Peyer's patch (tissue), 4 donors: Measurements from ENCODE around the gene RAPGEFL1. TPM values are rescaled to one million over a fixed set of nuclear protein-coding genes. Genes with fewer than 3 reads are reported as not detected.

Source experiments
- DNase-seq, 3 donors: peaks; one replicate each; pipeline ENCODE4 v3.0.0-alpha.2; 2017 to 2019
- H3K27ac ChIP-seq, 4 donors: fragments of 200-600 bp; sonication (generic); one replicate each; pipeline ENCODE4 v1.5.1; 2016 to 2019
- H3K27me3 ChIP-seq, 2 donors: fragments of 200-600 bp; sonication (generic); one replicate each; pipeline ENCODE4 v1.5.1; 2019
- H3K36me3 ChIP-seq, 3 donors: fragments of 200-600 bp; sonication (generic); one replicate each; pipeline ENCODE4 v1.5.1; 2016 to 2019
- H3K4me1 ChIP-seq, 4 donors: fragments of 200-600 bp; sonication (generic); one replicate each; pipeline ENCODE4 v1.5.1; 2016 to 2019
- H3K4me3 ChIP-seq, 4 donors: fragments of 200-600 bp; sonication (generic); 1 replicate in 3 of 4; 2 replicates in 1 of 4; pipeline ENCODE4 v1.5.1; 2016 to 2019; ENCODE audit warnings: mild to moderate bottlenecking in 1 of 4
- H3K9me3 ChIP-seq, 4 donors: fragments of 200-600 bp; sonication (generic); one replicate each; pipeline ENCODE4 v1.5.1; 2016 to 2019; ENCODE audit warnings: mild to moderate bottlenecking in 1 of 4
- POLR2A ChIP-seq, 2 donors: fragments of 450-650 bp; IDR thresholded peaks; one replicate each; pipeline ENCODE4 v1.5.1; 2017; ENCODE audit warnings: antibody characterized with exemption in 2 of 2, mild to moderate bottlenecking in 2 of 2, moderate library complexity in 2 of 2
- total RNA-seq, 4 donors: library from RNA; depleted of rRNA; stranded (reverse); fragments of >200 nt; gene quantifications; one replicate each; pipeline ENCODE4 v1.1.0, GENCODE V29; 2016
- TF ChIP-seq, protein P1 (sequence below), 6 experiments: fragments of 450-650 bp in 4 of 6; fragments of 200-600 bp in 2 of 6; sonication (generic) in 1 of 6; IDR thresholded peaks; one replicate each; pipeline ENCODE4 v1.5.1; 2017 to 2019; ENCODE audit warnings: antibody characterized with exemption in 6 of 6, mild to moderate bottlenecking in 3 of 6, moderate library complexity in 1 of 6

Gene RAPGEFL1
- total RNA-seq, 4 donors from 2014 or later = 56.9 to 317 (median 207) TPM

DNA sequence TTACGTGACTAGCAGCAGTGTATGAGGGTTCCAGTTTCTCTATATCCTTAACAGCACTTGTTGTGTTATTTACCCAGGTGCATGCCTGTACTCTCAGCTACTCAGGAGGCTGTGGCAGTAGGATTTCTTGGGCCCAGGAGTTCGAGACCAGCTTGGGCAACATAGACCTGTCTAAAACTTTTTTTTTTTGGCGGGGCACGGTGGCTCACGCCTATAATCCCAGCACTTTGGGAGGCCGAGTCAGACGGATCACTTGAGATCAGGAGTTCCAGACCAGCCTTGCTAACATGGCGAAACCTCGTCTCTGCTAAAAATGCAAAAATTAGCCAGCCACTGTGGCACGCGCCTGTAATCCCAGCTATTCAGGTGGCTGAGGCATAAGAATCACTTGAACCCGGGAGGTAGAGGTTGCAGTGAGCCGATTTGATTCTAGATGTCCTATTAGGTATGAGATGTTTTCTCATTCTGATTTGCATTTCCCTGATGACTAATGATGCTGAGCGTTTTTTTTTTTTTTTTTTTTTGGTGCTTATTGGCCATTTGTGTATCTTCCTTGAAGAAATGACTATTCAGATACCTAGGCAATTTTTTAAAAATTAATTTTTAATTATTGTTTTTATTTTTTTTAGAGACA is 23.6 kb upstream of the RAPGEFL1 start:
- Histone ChIP-seq H3K4me3 (no peak overlapping the region), H3K27ac (no peak overlapping the region), H3K9me3 (no peaks in the 10 kb centered on the region), H3K27me3 (no peaks in the 10 kb centered on the region), H3K36me3 (peaks cover 0 to 68% (median 0%) of the 10 kb centered on the region in 3 donors), H3K4me1 (peaks cover 0 to 11% (median 0%) of the 10 kb centered on the region in 4 donors)
- no peak for DNase-seq
- no peak for TF ChIP-seq POLR2A (IDR thresholded peaks at IDR 0.05)
- TF ChIP-seq, protein P1, sequence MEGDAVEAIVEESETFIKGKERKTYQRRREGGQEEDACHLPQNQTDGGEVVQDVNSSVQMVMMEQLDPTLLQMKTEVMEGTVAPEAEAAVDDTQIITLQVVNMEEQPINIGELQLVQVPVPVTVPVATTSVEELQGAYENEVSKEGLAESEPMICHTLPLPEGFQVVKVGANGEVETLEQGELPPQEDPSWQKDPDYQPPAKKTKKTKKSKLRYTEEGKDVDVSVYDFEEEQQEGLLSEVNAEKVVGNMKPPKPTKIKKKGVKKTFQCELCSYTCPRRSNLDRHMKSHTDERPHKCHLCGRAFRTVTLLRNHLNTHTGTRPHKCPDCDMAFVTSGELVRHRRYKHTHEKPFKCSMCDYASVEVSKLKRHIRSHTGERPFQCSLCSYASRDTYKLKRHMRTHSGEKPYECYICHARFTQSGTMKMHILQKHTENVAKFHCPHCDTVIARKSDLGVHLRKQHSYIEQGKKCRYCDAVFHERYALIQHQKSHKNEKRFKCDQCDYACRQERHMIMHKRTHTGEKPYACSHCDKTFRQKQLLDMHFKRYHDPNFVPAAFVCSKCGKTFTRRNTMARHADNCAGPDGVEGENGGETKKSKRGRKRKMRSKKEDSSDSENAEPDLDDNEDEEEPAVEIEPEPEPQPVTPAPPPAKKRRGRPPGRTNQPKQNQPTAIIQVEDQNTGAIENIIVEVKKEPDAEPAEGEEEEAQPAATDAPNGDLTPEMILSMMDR (IDR thresholded peaks at IDR 0.05) = no peak

DNA sequence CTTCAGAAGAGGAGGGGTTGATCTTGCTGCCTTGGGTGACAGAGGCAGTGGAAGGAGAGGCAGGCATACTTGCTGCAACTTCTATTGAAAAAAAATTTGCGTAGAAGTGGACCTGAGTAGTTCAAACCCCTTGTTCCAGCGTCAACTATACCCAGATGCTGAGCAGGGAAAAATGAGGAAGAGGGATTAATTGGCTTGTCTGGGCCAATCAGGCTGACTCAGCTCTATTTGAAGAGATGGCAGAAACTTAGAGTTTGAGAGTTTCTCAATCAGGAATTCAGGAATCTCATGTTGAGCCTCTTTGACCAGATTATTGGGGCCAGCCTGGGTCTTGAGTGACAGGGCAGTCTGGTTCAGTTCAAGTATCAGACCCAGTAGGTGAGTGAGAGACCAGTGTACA is 19.3 kb upstream of the RAPGEFL1 start:
- Histone ChIP-seq H3K4me1 (peaks cover 0 to 6% (median 0%) of the 10 kb centered on the region in 4 donors), H3K9me3 (no peaks in the 10 kb centered on the region), H3K4me3 (no peak overlapping the region), H3K27ac (no peak overlapping the region), H3K36me3 (peaks cover 0 to 44% (median 0%) of the 10 kb centered on the region in 3 donors), H3K27me3 (no peaks in the 10 kb centered on the region)
- TF ChIP-seq POLR2A (IDR thresholded peaks at IDR 0.05) = no peak
- TF ChIP-seq, protein P1 (IDR thresholded peaks at IDR 0.05) = no peak
- DNase-seq = no peak

DNA sequence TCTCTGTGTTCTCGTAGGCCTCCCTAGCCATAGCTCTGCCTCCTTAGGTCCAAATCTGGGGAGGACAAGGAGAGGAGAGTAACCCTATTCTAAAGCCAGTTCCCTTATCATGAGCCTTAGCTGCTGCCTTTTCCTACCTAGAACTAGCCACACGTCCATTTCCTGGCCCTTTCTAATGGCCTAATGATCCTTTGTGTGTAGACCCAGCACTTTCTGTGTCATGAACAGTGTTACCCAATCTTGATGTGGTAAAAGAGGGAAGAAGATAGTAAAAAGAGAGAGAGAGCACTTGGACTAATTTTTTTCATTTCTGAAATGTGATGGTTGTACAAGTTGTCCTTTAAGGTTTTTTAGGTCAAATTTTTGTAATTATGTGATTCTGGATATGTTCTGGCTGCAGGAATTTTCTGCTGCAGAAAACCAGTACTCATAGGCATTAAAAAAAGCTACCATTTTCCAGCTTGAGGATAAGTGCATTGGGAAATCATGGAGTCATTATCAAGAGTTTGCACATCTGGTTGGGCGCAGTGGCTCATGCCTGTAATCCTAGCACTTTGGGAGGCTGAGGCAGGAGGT is 18.7 kb upstream of the RAPGEFL1 start:
- TF ChIP-seq, protein P1 (IDR thresholded peaks at IDR 0.05) = no peak
- no peak for TF ChIP-seq POLR2A (IDR thresholded peaks at IDR 0.05)
- H3K27me3 ChIP-seq = no peaks in the 10 kb centered on the region
- DNase-seq = no peak
- H3K36me3 ChIP-seq = peaks cover 0 to 44% (median 0%) of the 10 kb centered on the region in 3 donors
- H3K27ac ChIP-seq = no peak overlapping the region
- H3K4me3 ChIP-seq = no peak overlapping the region
- no peaks in the 10 kb centered on the region for H3K9me3 ChIP-seq
- peaks cover 0 to 6% (median 0%) of the 10 kb centered on the region in 4 donors for H3K4me1 ChIP-seq

DNA sequence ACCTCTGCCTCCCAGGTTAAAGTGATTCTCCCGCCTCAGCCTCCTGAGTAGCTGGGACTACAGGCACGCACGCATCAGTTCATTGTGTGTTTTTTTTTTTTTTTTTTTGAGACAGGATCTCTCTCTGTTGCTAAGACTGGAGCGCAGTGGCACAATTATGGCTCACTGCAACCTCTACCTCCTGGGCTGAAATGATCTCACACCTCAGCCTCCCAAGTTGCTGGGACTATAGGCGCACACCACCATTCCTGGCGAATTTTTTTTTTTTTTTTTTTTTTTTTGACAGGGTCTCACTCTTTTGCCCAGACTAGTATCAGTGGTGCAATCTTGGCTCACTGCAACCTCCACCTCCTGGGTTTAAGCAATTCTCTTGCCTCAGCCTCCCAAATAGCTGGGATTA is 17.8 kb upstream of the RAPGEFL1 start:
- H3K36me3 ChIP-seq = peaks cover 0 to 48% (median 0%) of the 10 kb centered on the region in 3 donors
- peaks cover 0 to 6% (median 0%) of the 10 kb centered on the region in 4 donors for H3K4me1 ChIP-seq
- H3K9me3 ChIP-seq = no peaks in the 10 kb centered on the region
- H3K27ac ChIP-seq = no peak overlapping the region
- H3K27me3 ChIP-seq = no peaks in the 10 kb centered on the region
- TF ChIP-seq, protein P1 (IDR thresholded peaks at IDR 0.05) = no peak
- TF ChIP-seq POLR2A (IDR thresholded peaks at IDR 0.05) = no peak
- DNase-seq = no peak
- H3K4me3 ChIP-seq = no peak overlapping the region

DNA sequence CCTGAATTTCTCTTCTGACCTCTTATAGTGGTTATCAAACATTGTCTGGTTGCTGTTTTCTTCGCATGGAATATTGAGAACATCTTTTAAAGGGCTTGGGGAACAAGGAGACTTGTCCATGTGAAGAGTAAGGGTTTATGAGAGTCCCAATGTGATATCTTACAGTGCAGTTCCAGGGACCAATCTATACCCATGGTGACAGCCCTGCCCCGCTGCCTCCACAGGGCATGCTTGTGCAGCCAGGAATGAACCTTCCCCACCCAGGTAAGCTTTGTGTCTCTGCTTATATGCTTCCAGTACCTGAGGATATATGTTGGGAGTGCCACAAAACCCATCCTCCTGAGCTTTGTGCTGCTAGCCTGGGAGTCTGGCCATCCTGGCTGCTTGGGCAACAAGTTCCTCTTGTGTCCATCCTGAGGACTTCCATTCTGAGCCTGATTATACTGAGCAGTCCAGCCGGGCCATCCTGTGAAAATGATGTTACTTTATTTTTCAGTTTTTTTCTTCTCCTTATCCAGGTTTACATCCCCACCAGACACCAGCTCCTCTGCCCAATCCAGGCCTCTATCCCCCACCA is 9.5 kb upstream of the RAPGEFL1 start:
- no peaks in the 10 kb centered on the region for H3K4me1 ChIP-seq
- no peak overlapping the region for H3K4me3 ChIP-seq
- no peaks in the 10 kb centered on the region for H3K27me3 ChIP-seq
- no peak for DNase-seq
- TF ChIP-seq POLR2A (IDR thresholded peaks at IDR 0.05) = no peak
- TF ChIP-seq, protein P1 (IDR thresholded peaks at IDR 0.05) = no peak
- peak overlapping the region in 1 of 4 donors; percentile 32 for H3K27ac ChIP-seq
- H3K9me3 ChIP-seq = no peaks in the 10 kb centered on the region
- peaks cover 4 to 98% (median 5%) of the 10 kb centered on the region in 3 donors for H3K36me3 ChIP-seq
